NCI-H2029 treated with DMSO at 0.1 percent for 48 hours (cell line): Measurements from ENCODE around the gene YAE1.

Source experiments
- DNase-seq: peaks from one replicate; lab custom pipeline; 2025; lab: John Stamatoyannopoulos, UW

Gene YAE1

DNA sequence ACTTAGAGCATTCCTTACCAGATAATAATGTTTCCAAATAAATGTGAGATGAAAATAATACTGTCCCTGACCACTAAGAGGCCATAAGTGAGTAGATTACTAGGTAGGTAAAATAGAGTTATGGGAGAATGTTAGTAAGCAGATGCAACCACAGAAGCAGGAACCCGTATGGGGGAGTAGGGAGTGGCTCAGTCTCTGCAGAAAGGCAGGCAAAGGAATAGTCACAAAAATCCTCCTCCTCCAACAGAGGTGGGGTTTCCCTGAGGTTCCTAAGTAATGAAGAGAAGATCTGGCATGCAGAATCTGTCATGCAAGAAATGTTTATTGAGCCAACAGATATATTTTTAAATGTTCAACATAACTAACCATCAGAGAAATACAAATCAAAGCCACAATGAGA, 9.0 kb upstream of the YAE1 start:
- no peak for DNase-seq

DNA sequence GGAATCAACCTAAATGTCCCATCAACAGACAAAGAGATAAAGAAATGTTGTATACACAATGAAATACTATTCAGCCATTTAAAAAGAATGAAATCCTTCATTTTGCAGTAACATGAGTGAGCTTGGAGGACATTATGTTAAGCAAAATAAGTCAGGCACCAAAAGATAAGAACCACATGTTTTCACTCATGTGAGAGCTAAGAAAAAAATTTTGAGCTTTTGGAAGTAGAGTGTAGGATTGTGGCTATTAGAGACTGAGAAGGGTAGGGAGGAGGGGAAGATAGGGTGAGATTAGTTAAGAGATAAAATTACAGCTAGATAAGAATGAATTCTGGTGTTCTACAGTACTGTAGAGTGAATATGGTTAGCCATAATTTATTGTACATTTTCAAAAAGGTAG, 8.3 kb upstream of the YAE1 start:
- DNase-seq: no peak

DNA sequence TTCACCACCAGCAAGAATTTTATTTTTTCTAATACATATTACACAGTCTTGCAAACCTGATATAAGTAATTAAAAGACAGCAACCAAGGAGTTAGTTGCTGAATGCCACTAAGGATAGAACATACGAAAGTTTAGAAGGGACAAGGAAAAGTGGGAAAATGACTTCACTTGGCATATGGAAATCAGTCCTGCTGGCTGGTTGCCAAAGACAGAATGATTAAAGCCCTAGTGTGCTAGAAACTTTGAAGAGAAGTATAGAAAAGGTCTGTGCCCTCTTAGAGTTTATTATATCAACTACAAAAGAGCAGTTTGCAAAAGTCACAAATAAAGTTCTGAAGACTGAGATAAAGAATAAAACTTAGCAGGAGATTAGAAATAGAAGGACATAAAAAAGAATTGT, 5.8 kb upstream of the YAE1 start:
- DNase-seq: no peak

DNA sequence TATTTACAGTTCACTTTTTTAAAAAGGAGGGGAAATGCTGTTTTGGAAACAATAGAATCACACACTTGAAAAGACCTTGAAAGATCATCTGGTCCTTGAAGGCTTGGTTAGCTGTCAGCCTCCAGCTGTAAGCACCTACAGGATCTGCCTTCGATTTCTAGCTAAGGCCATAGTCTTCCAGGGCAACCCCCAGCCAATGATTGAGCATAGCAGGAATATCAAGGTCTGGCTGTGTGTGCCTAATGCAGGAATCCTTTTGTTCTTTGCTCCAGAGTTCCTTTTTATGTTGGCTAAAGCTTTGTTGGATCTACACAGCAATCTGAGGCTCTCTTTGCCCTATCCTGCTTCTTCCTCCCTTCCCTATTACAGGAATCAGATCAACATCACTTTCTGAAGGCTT, 5.2 kb upstream of the YAE1 start:
- DNase-seq: no peak

DNA sequence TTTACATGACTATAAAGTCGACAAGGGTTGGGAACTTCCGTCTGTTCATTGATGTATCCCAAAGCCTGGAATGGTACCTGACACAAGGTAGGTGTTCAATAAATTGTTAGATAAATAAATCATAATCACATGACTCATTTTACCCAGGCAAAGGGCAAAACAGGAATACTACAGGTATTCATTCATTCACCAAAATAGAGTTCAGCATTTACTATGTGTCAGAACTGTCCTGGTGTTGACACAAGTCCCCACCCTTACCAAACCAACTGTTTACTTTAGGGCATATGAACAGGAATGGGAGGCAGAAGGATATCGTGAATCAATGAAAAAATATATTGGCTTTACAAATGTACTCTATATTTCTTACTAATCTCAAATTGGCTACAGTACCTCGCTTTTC, 666 bp upstream of the YAE1 start:
- no peak for DNase-seq

DNA sequence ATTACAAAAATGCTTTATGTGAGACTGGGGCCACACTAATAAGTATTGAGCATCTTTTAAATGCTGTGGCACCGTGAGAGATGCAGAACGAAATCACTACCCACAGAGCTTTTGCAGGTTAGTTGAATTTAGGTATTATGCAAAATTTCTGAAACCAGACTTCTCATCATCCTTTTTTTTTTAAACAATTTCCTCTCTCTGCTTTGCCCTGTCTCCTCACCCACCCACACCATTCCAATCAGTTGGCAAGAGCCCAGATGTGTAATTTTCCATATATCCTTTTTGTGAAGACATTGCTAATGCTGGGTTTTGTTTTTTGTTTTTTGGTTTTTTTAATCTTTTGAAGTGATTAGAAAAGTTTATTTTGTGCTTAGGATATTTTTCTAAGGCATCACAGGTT, 1.1 kb downstream of the YAE1 start:
- no peak for DNase-seq

DNA sequence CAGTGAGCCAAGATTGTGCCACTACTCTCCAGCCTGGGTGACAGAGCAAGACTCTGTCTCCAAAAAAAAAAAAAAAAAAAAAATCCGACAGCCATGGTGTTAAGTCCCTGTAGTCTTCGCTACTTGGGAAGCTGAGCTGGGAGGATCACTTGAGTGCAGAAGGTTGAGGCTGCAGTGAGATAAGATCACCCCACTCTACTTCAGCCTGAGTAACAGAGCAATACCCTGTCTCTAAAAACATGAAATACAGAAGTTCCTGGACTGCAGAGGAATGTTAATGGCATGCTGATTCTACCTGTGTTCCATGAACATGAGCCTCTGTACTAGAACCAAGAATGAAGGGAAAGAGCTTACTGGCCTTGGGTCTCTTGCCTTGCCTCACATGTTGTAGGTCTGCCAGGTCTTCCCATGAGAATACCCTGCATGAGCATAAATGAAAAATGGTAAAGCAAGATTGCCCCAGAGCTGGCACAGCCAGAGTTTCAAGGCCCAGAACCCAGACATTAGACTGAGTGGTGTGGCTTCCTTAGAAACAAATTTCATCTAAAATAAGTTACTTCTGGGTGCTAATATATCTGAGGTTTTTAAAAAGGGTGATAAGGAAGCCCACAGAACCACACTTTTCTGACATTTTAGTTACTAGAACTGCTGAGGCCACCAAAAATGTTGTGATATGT, 8.6 kb downstream of the YAE1 start:
- DNase-seq: no peak

DNA sequence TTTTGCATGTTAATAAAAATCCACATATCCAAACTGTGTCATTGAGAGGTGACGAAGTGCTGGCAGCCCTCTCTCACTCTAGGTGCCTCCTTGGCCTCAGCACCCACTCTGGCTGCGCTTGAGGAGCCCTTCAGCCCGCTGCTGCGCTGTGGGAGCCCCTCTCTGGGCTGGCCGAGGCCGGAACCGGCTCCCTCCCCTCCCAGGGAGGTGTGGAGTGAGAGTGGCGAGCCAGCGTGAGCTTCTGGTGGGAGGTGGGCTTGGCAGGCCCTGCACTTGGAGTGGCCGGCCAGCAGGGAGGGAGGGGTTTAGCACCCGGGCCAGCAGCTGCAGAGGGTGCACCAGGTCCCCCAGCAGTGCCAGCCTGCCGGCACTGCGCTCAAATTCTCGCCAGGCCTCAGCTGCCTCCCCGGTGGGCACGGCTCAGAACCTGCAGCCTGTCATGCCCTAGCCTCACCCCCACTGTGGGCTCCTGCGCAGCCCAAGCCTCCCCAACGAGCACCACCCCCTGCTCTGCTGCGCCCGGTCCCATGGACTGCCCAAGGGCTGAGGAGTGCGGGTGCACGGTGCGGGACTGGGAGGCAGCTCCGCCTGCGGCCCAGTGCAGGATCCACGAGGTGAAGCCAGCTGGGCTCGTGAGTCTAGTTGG, 11.1 kb downstream of the YAE1 start:
- DNase-seq: no peak

DNA sequence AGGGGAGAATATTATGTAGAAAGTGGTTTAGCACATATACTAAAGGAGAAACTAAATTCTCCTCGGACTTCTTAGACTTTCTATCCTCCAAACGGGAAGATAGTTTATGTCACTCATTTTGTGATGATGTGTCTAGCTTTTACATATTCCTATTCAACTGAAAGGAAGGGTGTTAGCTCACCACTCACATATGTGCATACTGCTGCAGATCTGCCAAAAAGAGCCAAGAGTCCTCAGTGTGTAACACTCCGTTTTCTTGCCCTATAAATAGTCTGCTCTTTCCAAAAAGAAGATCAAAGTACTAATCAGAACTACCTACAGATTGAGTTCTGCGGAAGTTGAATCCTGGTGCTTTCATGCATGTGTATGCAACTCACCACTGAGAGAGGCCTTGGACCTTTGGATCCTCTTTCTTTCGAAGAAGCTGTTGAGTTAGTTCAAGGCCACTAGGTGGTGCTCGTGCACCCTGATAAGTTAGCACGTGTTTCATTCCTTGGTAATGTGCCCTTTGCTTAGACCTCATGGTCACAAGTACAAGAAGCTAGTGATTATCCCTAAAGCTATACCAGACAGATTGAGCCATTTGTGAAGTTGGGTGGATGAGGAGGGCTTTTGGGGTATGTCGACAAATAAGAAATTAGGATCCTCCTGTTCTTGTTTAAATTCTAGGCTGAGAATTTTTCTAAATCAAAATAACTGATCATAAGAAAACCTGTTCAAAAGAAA, 14.1 kb downstream of the YAE1 start:
- DNase-seq: peak; percentile 83

DNA sequence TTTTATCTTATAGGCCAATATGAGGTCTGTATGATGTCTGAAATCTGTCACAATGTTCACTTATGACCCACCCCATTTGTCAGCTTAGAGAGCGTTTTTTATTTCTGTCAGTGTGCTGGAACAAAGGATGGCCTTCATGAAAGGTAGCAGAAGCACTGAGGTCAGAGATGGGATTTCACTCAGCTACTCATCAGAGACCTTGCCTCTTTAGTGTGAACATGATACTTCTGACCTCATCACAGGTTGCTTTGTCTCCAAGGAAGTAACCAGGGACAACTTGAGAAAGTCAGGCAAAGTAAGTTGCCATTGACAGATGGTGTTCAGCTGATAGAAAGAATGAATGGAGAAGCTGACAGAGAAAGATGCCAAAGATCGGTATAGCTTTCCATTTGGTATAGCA, 16.3 kb downstream of the YAE1 start:
- DNase-seq: no peak

DNA sequence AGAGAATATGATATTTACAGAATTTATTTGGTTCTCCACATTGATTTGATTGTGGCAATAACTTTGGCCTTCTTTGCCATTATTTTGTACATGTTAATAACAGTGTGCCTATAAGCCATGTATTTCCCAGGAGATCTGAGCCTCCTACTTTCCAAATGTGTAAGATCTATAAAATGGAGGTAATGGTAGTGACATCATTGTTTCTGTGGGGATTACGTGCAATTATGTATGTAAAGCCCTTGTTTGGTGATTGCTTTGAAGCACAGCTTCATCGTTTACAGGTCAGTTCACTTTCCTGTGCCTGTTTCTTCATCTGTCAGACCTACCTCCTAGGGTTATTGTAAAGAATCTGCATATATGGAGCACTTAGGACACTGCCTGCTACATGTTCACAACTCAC, 17.3 kb downstream of the YAE1 start:
- no peak for DNase-seq

DNA sequence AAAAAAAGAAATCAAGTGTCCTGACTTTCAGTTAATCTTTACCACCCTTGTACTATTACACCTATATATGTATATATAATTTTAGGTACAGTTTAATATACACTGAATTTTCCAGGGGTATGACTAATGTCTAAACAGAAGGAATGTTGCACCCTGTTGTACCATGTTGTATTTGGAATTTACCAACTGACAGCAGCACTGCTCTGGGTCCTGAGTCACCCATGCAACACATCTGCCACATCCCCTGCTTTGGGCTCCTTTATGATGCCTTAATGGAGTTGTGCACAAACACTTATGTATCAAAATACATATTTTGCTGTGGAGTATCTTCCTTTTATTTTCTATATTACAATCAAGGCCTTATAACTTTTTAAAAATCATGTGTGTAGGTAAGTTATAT, 21.2 kb downstream of the YAE1 start:
- DNase-seq: no peak

DNA sequence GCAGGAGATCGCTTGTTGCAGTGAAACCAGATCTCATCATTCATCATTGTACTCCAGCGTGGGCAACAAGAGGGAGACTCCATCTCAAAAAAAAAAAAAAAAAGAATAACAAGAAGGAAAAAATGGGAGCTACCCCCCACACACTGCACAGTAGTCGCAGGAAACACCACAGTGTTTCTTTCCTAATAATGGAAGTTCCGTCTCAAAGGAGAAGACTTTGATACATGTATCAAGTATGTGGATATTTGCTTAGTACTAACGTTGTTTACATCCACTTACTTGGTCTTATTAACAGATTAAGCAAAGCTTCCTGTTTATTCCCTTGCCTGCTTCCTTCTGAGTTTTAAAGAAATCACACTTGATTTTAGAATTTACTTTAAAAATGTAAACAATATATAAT, 22.2 kb downstream of the YAE1 start:
- no peak for DNase-seq

DNA sequence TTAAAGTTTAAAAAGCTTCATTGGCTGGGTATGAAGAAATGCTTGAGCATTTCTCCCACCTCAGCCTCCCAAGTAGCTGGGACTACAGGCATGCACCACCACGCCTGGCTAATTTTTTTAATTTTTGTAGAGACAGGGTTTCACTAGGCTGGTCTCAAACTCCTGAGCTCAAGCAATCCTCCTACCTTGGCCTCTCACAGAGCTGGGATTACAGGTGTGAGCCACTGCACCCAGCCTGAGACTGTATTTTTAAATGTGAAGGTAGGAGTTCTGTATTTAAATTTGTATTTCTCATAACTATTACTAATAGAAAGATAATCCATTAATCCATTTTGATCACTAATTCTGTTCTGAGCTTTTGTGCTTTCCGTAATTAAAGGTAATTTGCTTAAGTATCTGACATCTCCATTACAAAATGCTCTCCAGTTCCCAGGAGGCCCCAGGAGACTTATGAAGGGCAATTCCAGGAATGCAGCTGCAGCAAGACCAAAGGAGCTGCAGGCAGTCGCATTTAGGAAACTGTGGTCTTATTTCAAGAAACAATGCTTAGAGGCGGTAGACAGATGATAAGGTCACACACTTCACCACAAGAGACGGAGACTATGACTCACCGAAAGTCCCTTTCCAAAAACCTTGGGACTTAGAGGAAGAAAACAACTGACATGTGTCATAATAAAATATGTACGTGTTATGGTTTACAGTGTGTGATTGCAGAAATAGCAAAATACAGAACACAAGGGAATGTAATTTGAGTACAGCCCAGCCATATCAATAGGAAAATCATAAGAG, 23.3 kb downstream of the YAE1 start:
- DNase-seq: no peak

DNA sequence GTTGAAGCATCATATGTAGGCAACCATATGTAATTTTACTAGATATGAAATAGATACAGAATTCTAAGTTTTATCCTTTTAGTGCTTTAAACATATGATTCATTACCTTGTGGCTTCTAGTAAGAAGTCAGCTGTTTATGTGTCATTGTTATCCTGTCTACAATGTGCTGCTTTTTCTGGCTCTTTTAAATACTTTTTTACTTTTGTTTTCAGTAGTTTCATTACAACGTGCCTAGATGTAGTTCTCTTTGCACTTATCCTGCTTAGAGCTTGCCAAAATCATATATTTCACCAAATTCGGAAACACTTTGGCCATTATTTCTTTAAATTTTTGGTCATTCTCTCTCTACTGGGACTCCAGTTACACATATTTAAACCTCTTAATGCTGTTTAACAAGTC, 26.4 kb downstream of the YAE1 start:
- DNase-seq: no peak

DNA sequence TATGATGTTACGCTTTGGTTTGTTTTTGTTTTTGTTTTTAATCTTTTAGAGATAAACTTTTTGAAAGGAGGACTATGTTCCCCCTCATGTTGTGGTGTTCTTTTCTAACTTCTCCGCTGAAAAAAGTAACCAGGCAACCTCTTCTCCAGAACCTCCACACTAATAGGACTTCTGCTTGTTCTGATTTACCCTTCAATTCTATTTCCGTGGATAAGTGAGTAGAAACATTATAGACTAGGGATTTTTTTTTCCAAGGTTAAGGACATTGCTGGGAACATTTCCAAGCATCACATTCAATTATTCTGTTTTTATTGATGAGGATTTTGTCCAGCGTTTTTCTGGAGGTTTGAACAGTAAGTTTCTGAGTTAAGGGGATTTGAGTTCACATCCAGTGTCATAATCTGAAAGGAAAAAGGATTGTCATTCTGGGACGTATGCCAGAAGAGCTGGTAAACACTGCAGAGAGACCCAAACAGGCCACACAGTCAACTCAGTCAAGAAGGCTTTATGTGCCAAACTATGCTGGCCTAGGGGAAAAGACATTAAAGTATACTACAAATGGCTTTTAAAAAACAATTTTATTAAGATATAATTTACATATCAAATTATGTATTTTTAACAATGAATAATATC, 28.9 kb downstream of the YAE1 start:
- DNase-seq: peak; percentile 53

DNA sequence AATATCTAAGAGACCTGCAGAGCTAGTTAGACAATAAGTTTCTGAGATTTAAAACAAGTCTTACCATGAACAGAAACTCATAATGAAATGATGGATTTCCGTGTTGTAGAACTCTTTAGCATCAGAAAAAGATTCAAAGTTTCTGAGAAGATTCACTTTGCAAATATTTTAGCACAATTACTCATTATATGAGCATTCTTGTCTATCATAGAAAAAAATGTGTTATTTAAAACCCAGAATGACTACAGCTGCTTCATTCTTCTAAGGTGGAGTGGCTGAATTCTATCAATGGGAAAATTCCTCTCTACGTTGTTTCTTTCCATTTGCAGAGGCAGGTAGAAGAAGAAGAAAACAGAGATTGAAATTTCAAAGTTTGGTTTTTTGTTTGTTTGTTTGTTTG, 36.1 kb downstream of the YAE1 start:
- no peak for DNase-seq

DNA sequence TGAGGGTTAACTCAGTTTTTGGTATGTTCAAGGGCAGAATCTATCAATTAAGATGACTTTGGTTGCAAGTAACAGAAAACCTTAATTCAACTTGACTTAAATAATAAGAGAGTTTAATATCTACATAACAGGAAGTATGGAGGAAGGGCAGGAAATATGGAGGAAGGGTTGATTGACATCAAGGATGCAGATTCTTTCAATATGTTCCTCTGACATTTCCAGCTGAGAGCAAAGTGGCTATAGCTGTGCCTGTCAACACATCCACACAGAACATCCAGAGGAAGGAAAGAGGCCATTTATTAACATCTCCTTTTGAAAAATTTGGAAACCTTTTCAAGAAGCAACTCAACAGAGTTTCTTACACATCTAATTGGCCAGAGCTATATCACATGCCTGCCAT, 37.7 kb downstream of the YAE1 start:
- no peak for DNase-seq

DNA sequence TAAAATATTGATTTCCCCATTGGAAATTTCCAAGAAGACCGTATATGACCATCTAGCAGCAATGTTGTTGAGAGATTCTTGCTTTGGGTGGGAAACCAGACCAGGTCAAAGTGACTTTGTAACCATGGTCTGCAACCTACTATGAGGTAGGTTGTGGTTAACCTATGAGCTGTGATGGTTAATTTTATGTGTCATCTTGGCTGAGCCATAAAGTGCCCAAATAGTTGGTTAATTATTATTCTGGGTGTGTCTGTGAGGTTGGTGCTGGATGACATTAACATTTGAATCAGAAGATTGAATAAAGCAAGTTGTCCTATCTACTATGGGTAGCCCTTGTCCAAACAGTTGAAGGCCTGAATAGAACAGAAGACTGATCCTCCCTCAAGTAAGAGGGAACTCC, 38.9 kb downstream of the YAE1 start:
- DNase-seq: no peak

DNA sequence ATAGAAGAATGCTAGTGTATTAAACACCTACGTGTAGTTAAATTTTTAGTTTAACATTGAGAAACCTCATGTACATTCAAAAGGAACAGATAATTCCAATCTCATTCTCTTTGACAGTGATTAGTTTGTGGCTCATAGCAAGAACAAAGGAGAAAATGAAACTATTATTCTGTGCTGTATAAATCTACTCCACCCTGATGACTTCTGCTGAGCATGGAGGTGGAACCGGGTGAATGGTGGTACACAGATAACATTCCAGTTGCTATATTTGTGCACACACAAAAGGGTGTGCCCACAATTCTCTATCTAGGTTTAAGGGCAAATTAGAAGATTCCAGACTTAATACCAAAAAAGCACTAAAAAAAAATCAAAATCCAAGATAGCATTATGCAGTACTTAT, 40.1 kb downstream of the YAE1 start:
- no peak for DNase-seq

DNA sequence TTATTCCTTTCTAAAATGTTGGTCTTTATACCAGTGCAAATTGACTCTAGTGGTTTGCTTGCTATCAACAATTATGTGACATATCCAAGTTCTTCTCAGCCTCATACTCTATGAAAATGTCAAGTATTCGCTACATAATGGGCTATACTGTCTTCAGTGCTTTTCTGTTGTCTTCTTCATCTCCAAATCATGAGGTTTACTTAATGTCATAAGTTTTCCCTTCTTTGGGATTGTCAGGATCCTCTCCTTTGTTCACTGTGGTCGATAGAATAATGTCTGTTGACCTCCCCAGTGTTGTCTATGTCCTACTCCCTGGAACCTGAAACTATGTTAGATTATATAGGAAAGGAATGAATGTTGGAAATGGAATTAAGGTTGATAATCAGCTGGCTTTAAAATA, 40.7 kb downstream of the YAE1 start:
- no peak for DNase-seq

DNA sequence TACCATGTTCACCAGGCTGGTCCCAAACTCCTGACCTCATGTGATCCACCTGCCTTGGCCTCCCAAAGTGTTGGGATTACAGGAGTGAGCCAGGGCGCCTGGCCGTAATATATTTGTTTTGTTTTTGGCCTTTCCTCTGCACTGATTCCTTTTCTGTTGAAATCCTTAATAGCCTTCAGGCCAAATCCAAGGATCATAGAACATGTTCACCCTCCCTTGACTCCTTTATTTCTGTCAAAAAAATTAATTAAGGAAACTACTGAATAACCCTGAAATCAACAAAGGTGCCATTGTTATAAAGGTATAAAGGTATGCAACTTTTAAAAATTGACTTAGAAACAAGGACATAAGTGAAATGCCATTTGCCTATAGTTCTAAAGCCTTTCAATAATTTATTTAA, 41.7 kb downstream of the YAE1 start:
- DNase-seq: no peak
